ENCODE measurements around the gene DPP7. TPM values are rescaled to one million over a fixed set of nuclear protein-coding genes. Genes with fewer than 3 reads are reported as not detected.

DPP7 gene
- total RNA-seq, 1 donor from 2014 or later: 66.6 TPM

- Histone ChIP-seq H3K36me3 (ENCODE audit: control insufficient read depth, insufficient read depth, low read length) (peaks cover 35% of the 10 kb centered on the region), H3K27me3 (ENCODE audit: control insufficient read depth, insufficient read depth, low read length) (no peaks in the 10 kb centered on the region), H3K4me3 (ENCODE audit: low read depth, low read length) (no peak overlapping the region)
- TF ChIP-seq CTCF (IDR thresholded peaks at IDR 0.05; ENCODE audit: insufficient read depth, low read length, severe bottlenecking): no peak
- DNase-seq (ENCODE audit: low read depth): no peak
- no peak for FAIRE-seq
Observed at GRCh38 chr9:137096785-137097546, 17.6 kb downstream of the DPP7 start.

- FAIRE-seq (no peak), DNase-seq (ENCODE audit: low read depth) (no peak)
- Histone ChIP-seq H3K36me3 (ENCODE audit: control insufficient read depth, insufficient read depth, low read length) (peaks cover 29% of the 10 kb centered on the region), H3K27me3 (ENCODE audit: control insufficient read depth, insufficient read depth, low read length) (no peaks in the 10 kb centered on the region), H3K4me3 (ENCODE audit: low read depth, low read length) (no peak overlapping the region)
- peak; percentile 14 for TF ChIP-seq CTCF (IDR thresholded peaks at IDR 0.05; ENCODE audit: insufficient read depth, low read length, severe bottlenecking)
Observed at GRCh38 chr9:137095664-137096517, 18.6 kb downstream of the DPP7 start.

- Histone ChIP-seq H3K36me3 (ENCODE audit: control insufficient read depth, insufficient read depth, low read length) (peaks cover 7% of the 10 kb centered on the region), H3K27me3 (ENCODE audit: control insufficient read depth, insufficient read depth, low read length) (no peaks in the 10 kb centered on the region), H3K4me3 (ENCODE audit: low read depth, low read length) (no peak overlapping the region)
- no peak for FAIRE-seq
- TF ChIP-seq CTCF (IDR thresholded peaks at IDR 0.05; ENCODE audit: insufficient read depth, low read length, severe bottlenecking): no peak
- DNase-seq (ENCODE audit: low read depth): no peak
Observed at GRCh38 chr9:137089232-137089947, 25.1 kb downstream of the DPP7 start.

GRCh38 chr9:137088121-137088520, 26.4 kb downstream of the DPP7 start:
- no peak overlapping the region for H3K4me3 ChIP-seq (ENCODE audit: low read depth, low read length)
- no peak for TF ChIP-seq CTCF (IDR thresholded peaks at IDR 0.05; ENCODE audit: insufficient read depth, low read length, severe bottlenecking)
- no peak for FAIRE-seq

GRCh38 chr9:137087409-137087925, 27.1 kb downstream of the DPP7 start:
- peak overlapping the region; percentile 88 for H3K4me3 ChIP-seq (ENCODE audit: low read depth, low read length)
- no peak for DNase-seq (ENCODE audit: low read depth)
- H3K36me3 ChIP-seq (ENCODE audit: control insufficient read depth, insufficient read depth, low read length): peaks cover 10% of the 10 kb centered on the region
- FAIRE-seq: no peak
- TF ChIP-seq CTCF (IDR thresholded peaks at IDR 0.05; ENCODE audit: insufficient read depth, low read length, severe bottlenecking): no peak
- no peaks in the 10 kb centered on the region for H3K27me3 ChIP-seq (ENCODE audit: control insufficient read depth, insufficient read depth, low read length)

More at GRCh38 chr9:137088121-137088520, 26.4 kb downstream of the DPP7 start:
- H3K27me3 ChIP-seq (ENCODE audit: control insufficient read depth, insufficient read depth, low read length): no peaks in the 10 kb centered on the region
- DNase-seq (ENCODE audit: low read depth): no peak
- H3K36me3 ChIP-seq (ENCODE audit: control insufficient read depth, insufficient read depth, low read length): peaks cover 7% of the 10 kb centered on the region

Data from bronchial epithelial cell (primary cell).